Osteoblast (primary cell): ENCODE results near the gene SKAP1. TPM values are rescaled to one million over a fixed set of nuclear protein-coding genes. Genes with fewer than 3 reads are reported as not detected.

ENCODE experiments used
- DNase-seq: peaks from one replicate; pipeline ENCODE4 v3.0.0; 2011; ENCODE audit warnings: low spot score, mixed read lengths; ENCODE audit not compliant: insufficient read length; ENCODE audit errors: missing footprints
- H2AFZ ChIP-seq: 2 replicates; pipeline ENCODE4 v1.6.0; 2011; ENCODE audit warnings: mild to moderate bottlenecking, low read length
- H3K27ac ChIP-seq: 2 replicates; pipeline ENCODE4 v1.5.1; 2011; ENCODE audit warnings: mild to moderate bottlenecking, low read depth, low read length, moderate library complexity
- H3K27me3 ChIP-seq: 2 replicates; pipeline ENCODE4 v1.6.0; 2012; ENCODE audit warnings: mild to moderate bottlenecking, control low read depth, inconsistent platforms, low read length, moderate library complexity; ENCODE audit not compliant: insufficient read depth
- H3K36me3 ChIP-seq: 2 replicates; pipeline ENCODE4 v1.5.1; 2011; ENCODE audit warnings: mild to moderate bottlenecking, low read length, control low read depth, moderate library complexity; ENCODE audit not compliant: insufficient read depth
- H3K4me1 ChIP-seq: 2 replicates; pipeline ENCODE4 v1.5.1; 2011; ENCODE audit warnings: mild to moderate bottlenecking, low read length, control low read depth, moderate library complexity; ENCODE audit not compliant: insufficient read depth
- H3K4me2 ChIP-seq: 2 replicates; pipeline ENCODE4 v1.6.0; 2011; ENCODE audit warnings: mild to moderate bottlenecking, low read length; ENCODE audit not compliant: insufficient read depth
- H3K4me3 ChIP-seq: fragments of 200-600 bp; sonication (generic); 3 replicates; pipeline ENCODE4 v1.5.1; 2012; ENCODE audit warnings: mild to moderate bottlenecking, low read length, inconsistent platforms; ENCODE audit not compliant: insufficient read depth
- H3K79me2 ChIP-seq: 2 replicates; pipeline ENCODE4 v1.6.0; 2012; ENCODE audit warnings: mild to moderate bottlenecking, low read length, control low read depth, inconsistent platforms; ENCODE audit not compliant: insufficient read depth
- H3K9me3 ChIP-seq: 2 replicates; pipeline ENCODE4 v1.5.1; 2011; ENCODE audit warnings: low read depth, low read length, control low read depth
- H4K20me1 ChIP-seq: 2 replicates; pipeline ENCODE4 v1.6.0; 2012; ENCODE audit warnings: mild to moderate bottlenecking, low read length, control low read depth; ENCODE audit not compliant: insufficient read depth
- total RNA-seq: library from RNA; depleted of rRNA; stranded (reverse); fragments of >200 nt; gene quantifications from 2 replicates; pipeline ENCODE4 v1.2.3, GENCODE V29; 2012
- TF ChIP-seq, protein P1 (sequence below): IDR thresholded peaks from 2 replicates; pipeline ENCODE4 v1.5.1; 2011; ENCODE audit warnings: mild to moderate bottlenecking, low read depth, low read length, moderate library complexity; ENCODE audit errors: extremely low read depth

Gene SKAP1
- total RNA-seq, 1 donor, result not detected

DNA sequence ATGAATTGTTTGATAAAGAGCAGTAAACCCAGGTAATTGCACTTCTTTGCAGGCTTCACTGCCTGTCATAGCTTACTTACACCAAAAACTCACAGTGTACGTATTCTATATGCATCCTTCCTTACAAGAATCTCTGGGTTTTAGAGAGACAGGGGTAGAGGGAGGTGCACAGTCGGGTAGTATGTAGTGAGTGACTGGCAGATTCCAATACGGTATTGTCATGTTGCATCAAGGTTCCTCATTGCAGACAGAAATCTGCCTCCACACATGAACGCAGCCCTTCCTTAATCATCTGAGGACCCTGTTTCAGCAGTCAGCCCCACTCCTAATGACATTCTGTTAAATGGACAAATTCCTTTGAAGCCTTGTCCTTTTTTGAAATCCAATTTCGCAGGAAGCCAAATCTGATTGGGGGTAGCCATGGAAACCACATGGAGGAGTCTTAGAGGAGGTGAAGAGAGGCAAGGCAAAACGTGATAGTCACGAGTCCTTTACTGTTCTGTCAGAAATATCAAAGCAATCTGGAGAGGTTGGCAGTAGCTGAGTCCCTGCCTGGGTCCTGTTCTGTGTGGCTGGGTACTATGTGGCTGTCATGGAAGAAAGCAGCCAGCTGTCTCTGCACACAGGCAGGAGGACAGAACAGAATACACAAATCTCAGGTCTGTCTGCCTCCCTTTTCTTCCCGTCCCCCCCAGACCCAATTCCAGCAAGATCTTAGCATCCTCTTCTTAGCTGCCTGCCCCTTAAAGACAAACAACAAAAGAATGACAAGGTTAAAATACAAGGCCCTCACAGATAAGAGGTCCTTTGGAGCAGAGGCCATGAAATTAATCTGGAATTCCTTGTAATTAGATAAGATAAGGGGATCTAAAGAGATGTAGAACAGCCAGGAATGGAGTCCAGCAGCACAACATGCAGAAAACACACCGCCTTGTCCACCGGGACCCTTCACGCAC is 3.1 kb upstream of the SKAP1 start:
- TF ChIP-seq, protein P1, sequence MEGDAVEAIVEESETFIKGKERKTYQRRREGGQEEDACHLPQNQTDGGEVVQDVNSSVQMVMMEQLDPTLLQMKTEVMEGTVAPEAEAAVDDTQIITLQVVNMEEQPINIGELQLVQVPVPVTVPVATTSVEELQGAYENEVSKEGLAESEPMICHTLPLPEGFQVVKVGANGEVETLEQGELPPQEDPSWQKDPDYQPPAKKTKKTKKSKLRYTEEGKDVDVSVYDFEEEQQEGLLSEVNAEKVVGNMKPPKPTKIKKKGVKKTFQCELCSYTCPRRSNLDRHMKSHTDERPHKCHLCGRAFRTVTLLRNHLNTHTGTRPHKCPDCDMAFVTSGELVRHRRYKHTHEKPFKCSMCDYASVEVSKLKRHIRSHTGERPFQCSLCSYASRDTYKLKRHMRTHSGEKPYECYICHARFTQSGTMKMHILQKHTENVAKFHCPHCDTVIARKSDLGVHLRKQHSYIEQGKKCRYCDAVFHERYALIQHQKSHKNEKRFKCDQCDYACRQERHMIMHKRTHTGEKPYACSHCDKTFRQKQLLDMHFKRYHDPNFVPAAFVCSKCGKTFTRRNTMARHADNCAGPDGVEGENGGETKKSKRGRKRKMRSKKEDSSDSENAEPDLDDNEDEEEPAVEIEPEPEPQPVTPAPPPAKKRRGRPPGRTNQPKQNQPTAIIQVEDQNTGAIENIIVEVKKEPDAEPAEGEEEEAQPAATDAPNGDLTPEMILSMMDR, result no peak
- no peaks in the 10 kb centered on the region for H3K36me3 ChIP-seq
- no peak for DNase-seq
- no peak overlapping the region for H2AFZ ChIP-seq
- H3K27me3 ChIP-seq, result peaks cover 82% of the 10 kb centered on the region
- H4K20me1 ChIP-seq, result no peaks in the 10 kb centered on the region
- H3K4me2 ChIP-seq, result no peak overlapping the region
- H3K4me3 ChIP-seq, result no peak overlapping the region
- no peaks in the 10 kb centered on the region for H3K79me2 ChIP-seq
- no peak overlapping the region for H3K27ac ChIP-seq
- no peaks in the 10 kb centered on the region for H3K4me1 ChIP-seq
- H3K9me3 ChIP-seq, result no peaks in the 10 kb centered on the region

DNA sequence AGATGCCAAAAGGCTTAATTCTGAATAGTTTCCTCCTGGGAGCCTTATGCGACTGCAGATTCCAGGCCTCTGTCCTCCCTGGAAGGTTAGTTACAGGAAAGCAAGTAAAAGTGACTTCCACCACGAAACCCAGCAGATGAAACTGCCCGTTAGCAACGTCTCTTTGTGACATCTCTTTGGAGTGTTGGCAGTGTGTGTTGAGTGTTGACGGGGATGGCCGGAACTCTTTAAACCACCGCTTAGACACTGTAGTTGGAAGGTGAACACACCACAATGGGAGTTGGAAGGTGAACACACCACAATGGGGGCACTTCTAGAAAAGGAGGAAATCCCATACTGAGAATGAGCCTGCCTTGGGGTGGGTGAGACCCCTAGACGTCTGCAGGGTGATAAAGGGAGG is 858 bp downstream of the SKAP1 start:
- H3K4me2 ChIP-seq, result no peak overlapping the region
- no peaks in the 10 kb centered on the region for H3K9me3 ChIP-seq
- H3K79me2 ChIP-seq, result no peaks in the 10 kb centered on the region
- no peak overlapping the region for H3K27ac ChIP-seq
- H3K27me3 ChIP-seq, result peaks cover 72% of the 10 kb centered on the region
- H4K20me1 ChIP-seq, result no peaks in the 10 kb centered on the region
- TF ChIP-seq, protein P1, result no peak
- no peak for DNase-seq
- no peak overlapping the region for H2AFZ ChIP-seq
- H3K36me3 ChIP-seq, result no peaks in the 10 kb centered on the region
- H3K4me3 ChIP-seq, result no peak overlapping the region
- no peaks in the 10 kb centered on the region for H3K4me1 ChIP-seq

DNA sequence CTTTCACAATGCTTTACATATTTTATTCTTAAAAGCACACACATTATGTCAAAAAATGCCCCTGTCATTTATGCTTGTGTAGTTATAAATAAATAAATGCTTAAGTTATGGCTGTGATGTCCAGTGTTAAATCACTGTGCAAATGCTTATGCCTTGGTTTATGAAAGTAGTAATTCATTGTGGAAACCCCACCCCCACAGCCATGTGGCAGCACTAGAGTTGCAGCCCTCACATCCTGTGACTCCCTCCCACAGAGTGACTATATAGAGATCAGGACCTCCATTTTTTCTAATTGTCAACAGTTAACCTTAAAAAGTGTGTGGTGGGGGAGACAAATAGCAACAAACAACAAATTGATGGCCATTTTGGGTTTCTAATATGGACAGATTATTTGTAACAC is 2.4 kb downstream of the SKAP1 start:
- Histone ChIP-seq H3K4me1 (no peaks in the 10 kb centered on the region), H3K27ac (no peak overlapping the region), H2AFZ (no peak overlapping the region), H3K4me3 (no peak overlapping the region), H3K27me3 (peaks cover 56% of the 10 kb centered on the region), H3K9me3 (no peaks in the 10 kb centered on the region), H3K36me3 (no peaks in the 10 kb centered on the region), H3K79me2 (no peaks in the 10 kb centered on the region), H4K20me1 (no peaks in the 10 kb centered on the region), H3K4me2 (no peak overlapping the region)
- TF ChIP-seq, protein P1, result no peak
- no peak for DNase-seq

DNA sequence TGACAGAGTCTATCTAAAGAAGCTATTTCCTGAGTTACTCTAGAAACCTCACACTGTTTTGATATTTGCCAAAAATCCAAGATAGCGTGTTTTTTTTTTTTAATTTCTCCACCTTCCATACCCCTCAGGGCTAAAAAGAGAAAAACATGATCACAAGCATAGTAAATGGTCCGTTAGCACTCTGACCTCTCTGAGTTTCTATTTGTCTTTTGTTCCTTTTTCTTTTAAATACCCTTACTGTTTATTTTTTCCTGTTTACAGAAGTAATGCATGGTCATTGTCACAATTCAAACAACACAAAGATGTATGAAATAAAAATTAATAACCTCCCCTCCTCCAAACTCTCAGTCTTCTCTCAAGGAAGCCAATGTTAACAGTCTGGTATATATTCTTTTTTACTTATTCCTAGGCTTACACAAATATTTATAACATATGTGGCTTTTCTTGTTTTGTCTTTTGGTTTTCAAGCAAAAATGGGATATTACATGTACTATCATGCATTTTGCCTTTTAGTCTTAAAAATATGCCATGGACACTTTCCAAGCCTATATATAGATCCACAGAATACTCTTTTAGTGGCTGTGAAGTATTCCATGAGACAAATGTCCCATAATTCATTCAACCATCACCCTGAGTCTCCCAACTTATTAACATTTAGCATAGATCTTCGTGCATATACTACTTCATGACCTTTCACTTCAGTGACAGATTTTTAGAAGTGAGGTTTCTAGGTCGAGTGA is 3.1 kb downstream of the SKAP1 start:
- Histone ChIP-seq H3K4me3 (no peak overlapping the region), H3K9me3 (no peaks in the 10 kb centered on the region), H4K20me1 (no peaks in the 10 kb centered on the region), H3K27ac (no peak overlapping the region), H3K27me3 (peaks cover 51% of the 10 kb centered on the region), H3K36me3 (no peaks in the 10 kb centered on the region), H3K4me2 (no peak overlapping the region), H2AFZ (no peak overlapping the region), H3K4me1 (no peaks in the 10 kb centered on the region), H3K79me2 (no peaks in the 10 kb centered on the region)
- TF ChIP-seq, protein P1, result no peak
- DNase-seq, result no peak
